ENCODE data around the gene ATP13A4. TPM values are rescaled to one million over a fixed set of nuclear protein-coding genes. Genes with fewer than 3 reads are reported as not detected.

ATP13A4 gene
- total and polyA plus RNA-seq, 2 donors: 0.19 to 7.7 TPM

DNA sequence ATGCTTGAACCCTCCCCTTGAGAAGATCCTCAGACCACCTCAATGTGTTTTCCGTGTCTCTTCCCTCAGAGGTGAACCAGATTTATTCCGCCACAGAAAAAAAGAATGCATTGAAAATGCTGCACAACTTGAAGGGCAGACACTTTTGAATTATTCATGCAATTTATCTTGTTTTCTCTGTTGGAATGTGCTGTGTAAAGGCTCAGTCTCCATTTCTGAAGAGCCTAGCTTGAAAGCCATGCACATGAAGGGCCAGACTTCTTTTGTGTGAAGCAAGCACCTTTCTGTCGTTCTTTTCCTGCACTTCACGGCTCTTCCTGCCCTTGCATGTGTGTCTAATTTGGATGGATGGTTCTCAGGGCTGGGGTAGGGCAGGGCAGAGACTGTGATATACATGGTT, 97.2 kb downstream of the ATP13A4 start:
- no peak overlapping the region for H3K27ac ChIP-seq (ENCODE audit: low read depth)
- no peak for DNase-seq (ENCODE audit: extremely low spot score)
- WGBS: 77% methylated on average over 4 of the region's 4 CpGs
- H3K4me3 ChIP-seq (ENCODE audit: low read depth, low read length): no peak overlapping the region
- no peaks in the 10 kb centered on the region for H3K36me3 ChIP-seq (ENCODE audit: insufficient read depth)
- H3K4me1 ChIP-seq (ENCODE audit: insufficient read depth): no peaks in the 10 kb centered on the region

DNA sequence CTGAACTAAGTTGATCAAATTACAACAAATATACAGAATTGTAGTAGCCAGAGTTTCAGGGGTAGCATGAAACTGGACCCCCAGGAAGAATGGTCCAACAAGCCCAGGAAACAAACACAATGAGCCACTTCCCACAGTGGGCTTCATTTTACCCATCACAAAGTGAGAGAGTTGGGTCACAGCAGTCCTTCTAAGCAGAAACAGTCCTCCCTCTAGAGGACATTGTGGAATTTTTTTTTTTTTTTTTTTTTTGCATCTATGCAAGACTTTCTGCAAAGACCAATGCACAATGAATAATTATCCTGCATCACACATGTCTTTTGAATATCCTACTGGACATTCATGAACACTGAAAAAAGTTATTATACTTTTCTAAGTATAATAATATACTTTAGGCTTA, 102.4 kb downstream of the ATP13A4 start:
- DNase-seq (ENCODE audit: extremely low spot score): no peak
- H3K36me3 ChIP-seq (ENCODE audit: insufficient read depth): no peaks in the 10 kb centered on the region

DNA sequence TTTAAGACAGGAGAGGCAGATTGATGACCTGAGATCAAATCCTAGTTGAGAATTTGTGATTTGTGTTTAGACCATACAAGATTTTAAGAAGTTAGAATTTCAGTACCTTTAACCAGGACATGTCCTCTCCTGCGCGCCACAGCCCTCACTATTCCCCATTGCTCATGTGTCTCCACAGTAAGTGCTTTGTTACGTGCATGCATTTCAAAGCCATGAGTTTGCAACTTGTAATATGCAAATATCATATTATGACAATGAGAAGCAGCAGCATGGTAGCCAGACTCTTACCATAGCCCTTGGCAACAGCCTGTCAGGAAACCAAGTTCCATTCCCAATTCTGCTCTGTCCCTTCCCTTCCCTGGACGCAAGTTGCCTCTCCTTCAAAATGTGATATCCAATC, 102.8 kb downstream of the ATP13A4 start:
- no peaks in the 10 kb centered on the region for H3K4me1 ChIP-seq (ENCODE audit: insufficient read depth)
- no peak for DNase-seq (ENCODE audit: extremely low spot score)
- no peak overlapping the region for H3K4me3 ChIP-seq (ENCODE audit: low read depth, low read length)
- H3K36me3 ChIP-seq (ENCODE audit: insufficient read depth): no peaks in the 10 kb centered on the region
- WGBS: 93% methylated on average over 4 of the region's 4 CpGs
- H3K27ac ChIP-seq (ENCODE audit: low read depth): no peak overlapping the region

More for the DNA sequence above, 102.4 kb downstream of the ATP13A4 start:
- H3K4me3 ChIP-seq (ENCODE audit: low read depth, low read length): no peak overlapping the region
- no peak overlapping the region for H3K27ac ChIP-seq (ENCODE audit: low read depth)
- no peaks in the 10 kb centered on the region for H3K4me1 ChIP-seq (ENCODE audit: insufficient read depth)

DNA sequence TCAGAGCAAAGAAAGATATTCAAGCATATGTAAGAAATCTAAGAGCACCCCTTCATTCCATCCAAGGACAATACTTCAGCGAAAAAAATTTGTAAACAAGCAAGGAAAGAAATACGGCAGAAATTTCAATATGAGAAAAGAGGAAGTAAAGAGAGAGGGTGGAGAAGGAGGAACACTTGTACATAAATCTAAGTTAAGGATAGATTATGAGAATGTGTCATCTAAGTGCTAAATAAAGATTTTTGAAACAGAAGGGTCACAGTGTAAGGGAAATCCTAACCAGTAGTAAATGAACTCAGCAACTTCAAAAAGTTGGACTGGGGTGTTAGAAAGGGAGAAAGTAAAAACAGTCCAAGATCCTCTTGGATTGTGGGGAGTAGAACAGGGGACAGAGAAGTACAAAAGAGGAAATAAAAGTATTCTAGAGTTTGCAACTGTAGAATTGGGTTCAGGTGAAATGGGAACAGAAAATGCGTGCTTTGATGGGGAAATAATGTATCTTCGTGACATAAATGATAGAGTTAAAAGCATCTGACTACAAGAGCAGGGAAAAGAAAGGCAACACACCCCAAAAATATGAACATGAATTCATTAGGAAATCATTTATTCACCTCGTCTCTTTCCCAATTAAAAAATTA, 107.6 kb downstream of the ATP13A4 start:
- WGBS: 80% methylated on average over 5 of the region's 5 CpGs
- DNase-seq (ENCODE audit: extremely low spot score): no peak
- Histone ChIP-seq H3K27ac (ENCODE audit: low read depth) (no peak overlapping the region), H3K4me3 (ENCODE audit: low read depth, low read length) (no peak overlapping the region), H3K36me3 (ENCODE audit: insufficient read depth) (no peaks in the 10 kb centered on the region), H3K4me1 (ENCODE audit: insufficient read depth) (no peaks in the 10 kb centered on the region)

DNA sequence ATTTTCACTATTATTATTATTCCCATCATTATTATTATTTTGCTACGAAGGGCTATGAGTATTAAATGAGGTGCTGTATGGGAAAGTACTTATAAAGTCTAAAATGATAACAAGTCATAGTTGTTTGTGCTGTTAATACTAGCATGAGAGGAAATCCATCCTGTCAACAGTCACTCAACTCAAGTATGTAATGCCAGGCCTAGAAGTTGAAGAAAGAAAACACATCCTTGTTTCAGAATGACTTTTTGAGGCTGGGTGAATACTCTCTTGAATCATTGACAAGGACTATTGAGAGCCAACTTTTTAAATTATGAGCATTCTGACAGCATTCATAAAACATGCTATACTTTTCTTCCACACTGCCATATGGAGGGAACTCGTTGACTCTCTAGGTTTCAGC, 115.3 kb downstream of the ATP13A4 start:
- Histone ChIP-seq H3K4me3 (ENCODE audit: low read depth, low read length) (no peak overlapping the region), H3K36me3 (ENCODE audit: insufficient read depth) (no peaks in the 10 kb centered on the region), H3K4me1 (ENCODE audit: insufficient read depth) (no peaks in the 10 kb centered on the region), H3K27ac (ENCODE audit: low read depth) (no peak overlapping the region)
- DNase-seq (ENCODE audit: extremely low spot score): no peak
- 69% methylated on average over 2 of the region's 2 CpGs for WGBS

DNA sequence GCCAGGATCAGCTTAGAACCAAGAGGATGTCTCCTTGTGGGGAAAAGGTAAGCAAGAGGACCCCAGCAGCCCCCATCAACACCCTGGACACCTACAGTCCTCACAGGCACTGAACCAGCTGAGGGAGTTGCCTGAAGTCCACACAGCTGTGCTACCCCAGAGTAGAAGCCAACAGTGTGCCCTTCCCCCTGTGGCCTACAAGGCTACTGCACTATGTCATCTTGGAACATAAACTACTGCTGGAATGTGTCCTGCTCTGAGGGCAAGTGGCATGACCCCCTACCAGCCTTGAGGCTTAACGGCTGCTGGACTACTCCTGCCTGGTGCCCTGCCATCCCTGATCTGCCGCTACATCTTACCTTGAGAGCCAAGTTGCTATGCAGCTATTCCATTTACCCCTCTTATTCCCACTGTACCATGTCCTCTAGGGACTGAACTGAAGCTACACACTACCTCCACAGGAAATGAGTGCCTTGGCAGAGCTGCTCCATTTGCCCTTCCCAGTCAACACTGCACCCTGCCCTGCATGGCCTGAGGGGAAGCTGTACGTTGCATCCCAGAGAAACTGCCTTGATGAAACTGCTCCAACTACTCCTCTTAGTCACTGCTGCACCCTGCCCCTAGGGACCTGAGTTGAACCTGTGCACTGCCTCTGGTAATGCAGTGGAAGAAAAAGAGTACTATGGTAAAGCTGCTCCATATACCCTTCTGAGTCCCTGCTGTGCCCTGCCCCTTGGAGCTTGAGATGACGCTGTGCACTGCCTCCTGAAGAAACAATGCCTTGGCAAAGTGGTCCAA, 135.9 kb downstream of the ATP13A4 start:
- H3K4me3 ChIP-seq (ENCODE audit: low read depth, low read length): no peak overlapping the region
- WGBS: 90% methylated on average over 4 of the region's 4 CpGs
- no peak overlapping the region for H3K27ac ChIP-seq (ENCODE audit: low read depth)
- H3K4me1 ChIP-seq (ENCODE audit: insufficient read depth): no peaks in the 10 kb centered on the region
- no peak for DNase-seq (ENCODE audit: extremely low spot score)
- H3K36me3 ChIP-seq (ENCODE audit: insufficient read depth): no peaks in the 10 kb centered on the region

DNA sequence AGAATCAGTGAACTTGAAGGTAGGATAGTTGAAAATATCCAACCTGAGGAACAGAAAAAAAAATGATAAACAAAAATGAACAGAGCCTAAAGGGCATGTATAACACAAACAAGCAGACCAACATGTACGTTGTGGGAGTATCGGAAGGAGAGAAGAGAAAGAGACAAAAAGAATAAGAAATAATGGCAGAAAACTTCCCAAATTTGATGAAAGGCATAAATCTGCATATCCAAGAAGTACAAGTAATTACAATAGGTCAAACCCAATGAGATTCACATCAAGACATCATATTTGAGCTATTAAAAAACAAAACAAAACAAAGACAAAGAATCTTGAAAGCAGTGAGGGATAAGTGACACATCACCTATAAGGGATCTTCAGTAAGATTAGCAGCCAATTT, 138.1 kb downstream of the ATP13A4 start:
- 92% methylated on average over 2 of the region's 2 CpGs for WGBS
- Histone ChIP-seq H3K27ac (ENCODE audit: low read depth) (no peak overlapping the region), H3K36me3 (ENCODE audit: insufficient read depth) (no peaks in the 10 kb centered on the region), H3K4me3 (ENCODE audit: low read depth, low read length) (no peak overlapping the region), H3K4me1 (ENCODE audit: insufficient read depth) (no peaks in the 10 kb centered on the region)
- no peak for DNase-seq (ENCODE audit: extremely low spot score)

DNA sequence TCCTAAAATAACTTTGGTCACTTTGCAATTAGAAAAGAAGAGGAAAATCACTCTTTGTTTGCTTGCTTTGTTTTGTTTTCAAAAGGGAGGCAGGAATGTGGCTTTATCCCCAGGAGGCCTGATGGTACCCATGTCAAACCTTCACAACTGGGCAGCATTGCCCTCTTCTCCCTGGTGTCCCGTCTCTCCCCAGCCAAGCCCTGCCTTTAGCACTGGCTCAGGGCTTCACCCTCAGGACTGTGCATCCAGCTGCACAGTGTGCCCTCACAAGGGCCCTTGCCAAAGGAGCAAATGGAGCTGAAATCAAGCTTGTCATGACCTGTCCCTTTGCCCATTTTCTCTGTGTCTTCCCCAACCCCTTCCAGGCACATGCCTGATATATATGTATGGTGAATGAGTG, 147.0 kb downstream of the ATP13A4 start:
- no peak overlapping the region for H3K4me3 ChIP-seq (ENCODE audit: low read depth, low read length)
- DNase-seq (ENCODE audit: extremely low spot score): no peak
- no peak overlapping the region for H3K27ac ChIP-seq (ENCODE audit: low read depth)
- H3K4me1 ChIP-seq (ENCODE audit: insufficient read depth): no peaks in the 10 kb centered on the region
- 63% methylated on average over 1 of the region's 1 CpG for WGBS
- H3K36me3 ChIP-seq (ENCODE audit: insufficient read depth): no peaks in the 10 kb centered on the region

DNA sequence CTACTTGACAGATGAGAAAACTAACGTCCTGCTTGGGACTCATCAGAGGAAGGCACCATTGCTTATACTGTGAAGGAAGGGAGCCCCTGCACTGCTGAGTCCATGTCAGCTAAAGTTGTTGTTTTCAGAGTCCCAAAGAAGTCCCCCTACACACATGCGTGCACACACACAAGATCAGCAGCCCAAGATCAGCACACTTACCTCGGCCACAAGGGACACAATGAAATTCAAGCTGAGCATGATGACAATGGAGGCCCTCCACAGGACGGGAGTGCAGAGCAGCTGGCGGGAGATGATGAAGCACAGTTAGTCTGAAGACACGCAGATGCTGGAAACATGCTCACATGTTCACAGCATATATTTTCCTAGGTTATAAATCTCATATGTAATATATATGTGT, 147.6 kb downstream of the ATP13A4 start:
- DNase-seq (ENCODE audit: extremely low spot score): no peak

DNA sequence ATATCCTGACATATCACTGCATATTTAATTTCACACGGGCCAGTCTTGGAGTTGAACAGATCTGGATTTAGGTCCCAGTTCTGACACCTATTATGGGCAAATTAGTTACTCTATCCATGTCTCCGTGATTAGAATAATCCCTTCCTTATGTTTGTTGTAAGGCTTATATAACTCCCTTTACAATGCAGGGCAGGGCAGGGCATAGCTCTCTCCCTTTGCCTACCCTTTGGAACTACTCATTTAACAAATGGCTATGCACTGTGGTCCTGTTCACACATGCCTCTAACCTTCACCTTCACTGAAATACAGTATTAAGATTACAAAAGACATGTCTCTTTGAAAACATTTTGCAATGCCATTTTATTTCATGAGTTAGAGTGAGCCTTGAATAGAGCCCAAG, 151.4 kb downstream of the ATP13A4 start:
- Histone ChIP-seq H3K4me1 (ENCODE audit: insufficient read depth) (no peaks in the 10 kb centered on the region), H3K4me3 (ENCODE audit: low read depth, low read length) (no peak overlapping the region), H3K36me3 (ENCODE audit: insufficient read depth) (no peaks in the 10 kb centered on the region), H3K27ac (ENCODE audit: low read depth) (no peak overlapping the region)
- 84% methylated on average over 2 of the region's 2 CpGs for WGBS
- no peak for DNase-seq (ENCODE audit: extremely low spot score)

More for the DNA sequence above, 147.6 kb downstream of the ATP13A4 start:
- H3K4me3 ChIP-seq (ENCODE audit: low read depth, low read length): no peak overlapping the region
- no peak overlapping the region for H3K27ac ChIP-seq (ENCODE audit: low read depth)
- H3K36me3 ChIP-seq (ENCODE audit: insufficient read depth): no peaks in the 10 kb centered on the region
- WGBS: 69% methylated on average over 6 of the region's 6 CpGs
- H3K4me1 ChIP-seq (ENCODE audit: insufficient read depth): no peaks in the 10 kb centered on the region

DNA sequence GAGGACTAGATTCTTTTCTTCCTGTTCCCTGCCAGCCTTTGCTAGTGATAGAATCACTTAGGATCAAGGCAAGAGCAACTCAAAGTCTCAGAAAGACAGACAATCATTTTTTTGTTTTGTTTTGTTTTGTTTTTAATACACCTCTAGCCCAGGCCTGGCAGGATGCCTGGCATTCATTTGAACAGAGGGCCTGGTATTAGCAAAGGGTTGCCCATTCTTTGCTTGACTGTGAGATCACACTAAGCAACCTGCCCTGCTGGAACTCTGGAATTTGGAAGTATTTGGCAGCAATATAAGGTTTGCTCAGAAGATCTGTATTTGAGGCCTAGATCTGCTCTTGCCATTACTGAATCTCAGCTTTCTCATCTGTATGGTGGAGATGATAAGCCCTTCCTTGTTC, 154.4 kb downstream of the ATP13A4 start:
- Histone ChIP-seq H3K4me3 (ENCODE audit: low read depth, low read length) (no peak overlapping the region), H3K27ac (ENCODE audit: low read depth) (no peak overlapping the region), H3K36me3 (ENCODE audit: insufficient read depth) (no peaks in the 10 kb centered on the region), H3K4me1 (ENCODE audit: insufficient read depth) (no peaks in the 10 kb centered on the region)
- no peak for DNase-seq (ENCODE audit: extremely low spot score)

DNA sequence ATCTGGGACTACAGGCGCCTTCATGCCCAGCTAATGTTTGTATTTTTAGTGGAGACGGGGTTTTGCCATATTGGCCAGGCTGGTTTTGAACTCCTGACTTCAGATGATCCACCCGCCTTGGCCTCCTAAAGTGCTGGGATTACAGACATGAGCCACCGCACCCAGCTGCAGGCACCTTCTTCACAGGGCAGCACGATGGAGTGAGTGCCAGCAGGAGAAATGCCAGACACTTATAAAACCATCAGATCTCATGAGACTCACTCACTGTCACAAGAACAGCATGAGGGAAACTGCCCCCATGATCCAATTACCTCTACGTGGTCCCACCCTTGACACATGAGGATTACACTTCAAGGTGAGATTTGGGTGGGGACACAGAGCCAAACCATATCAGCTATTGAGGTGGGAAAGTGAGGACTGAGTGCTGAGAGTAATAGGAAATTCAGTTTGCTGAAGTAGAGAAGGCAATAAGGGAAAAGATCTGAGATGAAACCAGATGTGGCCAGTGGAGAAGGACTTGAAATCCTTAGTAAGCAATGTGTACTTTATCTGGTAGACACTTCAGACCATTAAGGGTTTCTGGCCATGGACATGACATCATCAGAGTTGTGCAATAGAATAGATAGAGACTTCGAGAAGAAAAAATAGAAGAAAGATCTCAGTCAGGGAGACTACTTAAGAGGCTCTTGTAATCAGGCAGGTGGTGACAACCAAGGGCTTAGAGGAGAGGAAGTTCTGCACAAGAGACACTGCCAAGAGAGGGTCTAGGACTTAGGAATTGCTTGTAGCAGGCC, 158.0 kb downstream of the ATP13A4 start:
- 66% methylated on average over 7 of the region's 7 CpGs for whole genome bisulfite sequencing
- no peak for DNase-seq (ENCODE audit: extremely low spot score)
- H3K4me3 ChIP-seq (ENCODE audit: low read depth, low read length): no peak overlapping the region
- H3K27ac ChIP-seq (ENCODE audit: low read depth): no peak overlapping the region
- H3K4me1 ChIP-seq (ENCODE audit: insufficient read depth): no peaks in the 10 kb centered on the region
- no peaks in the 10 kb centered on the region for H3K36me3 ChIP-seq (ENCODE audit: insufficient read depth)

DNA sequence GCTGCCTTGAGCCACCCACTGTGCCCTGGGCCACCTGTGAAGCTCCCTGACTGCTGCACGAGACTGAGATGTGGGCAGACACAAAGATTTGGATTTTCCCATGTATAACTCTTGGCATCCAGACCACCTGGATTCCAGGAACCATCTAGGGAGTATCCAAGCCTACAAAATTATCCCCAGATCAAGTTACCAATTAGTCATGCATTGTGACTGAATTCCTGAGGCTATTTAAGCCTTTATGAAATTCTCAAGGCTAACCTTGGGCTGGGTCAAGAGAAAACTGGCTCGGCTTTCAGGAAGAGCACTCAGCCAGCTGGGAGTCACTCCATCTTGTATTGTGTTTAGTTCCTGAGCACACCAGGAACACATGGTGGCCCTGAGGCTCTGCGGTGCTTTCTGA, 162.8 kb downstream of the ATP13A4 start:
- no peak for DNase-seq (ENCODE audit: extremely low spot score)
- H3K27ac ChIP-seq (ENCODE audit: low read depth): no peak overlapping the region
- no peak overlapping the region for H3K4me3 ChIP-seq (ENCODE audit: low read depth, low read length)
- H3K36me3 ChIP-seq (ENCODE audit: insufficient read depth): no peaks in the 10 kb centered on the region
- no peaks in the 10 kb centered on the region for H3K4me1 ChIP-seq (ENCODE audit: insufficient read depth)
- WGBS: 69% methylated on average over 3 of the region's 3 CpGs

DNA sequence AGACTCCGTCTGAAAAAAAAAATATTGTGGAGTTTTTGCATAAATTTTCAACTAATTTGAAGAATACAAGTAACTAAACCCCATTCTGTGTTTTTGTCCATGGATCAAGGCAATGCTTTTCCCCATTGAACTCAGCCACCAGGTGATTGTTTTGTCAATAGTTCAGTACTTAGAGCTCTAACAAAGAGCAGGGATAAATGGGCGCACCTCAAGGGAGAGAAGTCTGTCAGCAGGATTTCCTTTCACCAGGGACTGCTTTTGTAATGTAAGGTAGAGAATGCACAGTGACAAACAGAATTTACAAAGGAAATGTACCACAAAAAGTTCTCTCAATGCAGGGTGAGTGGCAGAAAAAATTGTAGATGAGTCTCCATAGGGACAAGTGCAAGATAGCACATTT, 165.4 kb downstream of the ATP13A4 start:
- no peak overlapping the region for H3K4me3 ChIP-seq (ENCODE audit: low read depth, low read length)
- DNase-seq (ENCODE audit: extremely low spot score): no peak
- H3K4me1 ChIP-seq (ENCODE audit: insufficient read depth): no peaks in the 10 kb centered on the region
- H3K27ac ChIP-seq (ENCODE audit: low read depth): no peak overlapping the region
- no peaks in the 10 kb centered on the region for H3K36me3 ChIP-seq (ENCODE audit: insufficient read depth)
- 72% methylated on average over 2 of the region's 2 CpGs for WGBS

Data from urinary bladder (tissue), 4 donors.